HG03571 (cell line): ENCODE results near the gene SDSL.

Experiments used
- ATAC-seq: cut with Tn5 transposase; IDR thresholded peaks from one replicate; pipeline ENCODE4 v1.9.1; 2021; ENCODE audit not compliant: unreplicated experiment

Gene SDSL

DNA sequence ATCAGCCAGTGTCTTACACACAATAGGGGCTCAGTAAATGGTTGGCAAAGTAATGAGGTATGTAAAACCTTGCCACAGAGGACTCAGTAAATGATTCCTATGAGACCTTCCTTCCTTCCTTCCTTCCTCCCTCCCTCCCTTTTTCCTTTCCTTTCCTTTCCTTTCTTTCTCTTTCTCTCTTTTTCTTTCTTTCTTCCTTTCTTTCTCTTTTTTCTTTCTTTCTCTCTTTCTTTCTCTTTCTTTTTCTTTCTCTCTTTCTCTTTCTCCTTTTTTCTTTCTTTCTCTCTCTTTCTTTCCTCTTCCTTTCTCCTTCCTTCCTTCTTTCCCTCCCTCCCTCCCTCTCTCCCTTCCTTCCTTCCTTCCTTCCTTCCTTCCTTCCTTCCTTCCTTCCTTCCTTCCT lies 26.0 kb upstream of the SDSL start:
- no peak for ATAC-seq

DNA sequence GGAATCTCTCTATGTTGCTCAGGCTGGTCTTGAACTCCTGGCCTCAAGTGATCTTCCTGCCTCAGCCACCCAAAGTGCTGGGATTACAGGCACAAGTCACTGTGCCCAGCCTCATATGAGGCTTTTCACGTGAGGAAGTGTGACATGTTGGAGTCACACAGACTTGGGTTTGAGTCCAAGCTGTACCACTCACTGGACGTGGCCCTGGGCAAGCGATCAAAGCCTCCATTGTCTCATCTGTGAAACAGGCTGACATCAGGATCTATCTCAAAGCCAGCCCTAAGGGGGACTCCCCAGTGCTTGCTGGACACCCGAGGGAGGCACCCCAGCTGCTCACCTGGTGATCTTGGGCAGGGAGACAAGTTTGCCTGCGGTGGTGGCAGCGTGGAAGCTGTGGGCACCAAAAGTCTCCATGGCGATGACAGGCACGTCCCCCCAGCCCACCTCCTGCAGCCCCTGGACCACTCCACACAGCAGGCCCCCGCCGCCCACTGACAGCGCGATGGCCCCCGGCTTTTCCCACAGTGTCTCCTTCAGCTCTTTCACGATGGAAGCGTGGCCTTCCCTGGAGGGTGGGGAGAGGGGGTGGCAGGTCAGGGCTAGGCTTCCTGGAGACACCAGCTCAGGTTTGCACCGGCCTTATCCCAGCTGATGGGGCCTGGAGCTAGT lies 25.2 kb upstream of the SDSL start:
- no peak for ATAC-seq

DNA sequence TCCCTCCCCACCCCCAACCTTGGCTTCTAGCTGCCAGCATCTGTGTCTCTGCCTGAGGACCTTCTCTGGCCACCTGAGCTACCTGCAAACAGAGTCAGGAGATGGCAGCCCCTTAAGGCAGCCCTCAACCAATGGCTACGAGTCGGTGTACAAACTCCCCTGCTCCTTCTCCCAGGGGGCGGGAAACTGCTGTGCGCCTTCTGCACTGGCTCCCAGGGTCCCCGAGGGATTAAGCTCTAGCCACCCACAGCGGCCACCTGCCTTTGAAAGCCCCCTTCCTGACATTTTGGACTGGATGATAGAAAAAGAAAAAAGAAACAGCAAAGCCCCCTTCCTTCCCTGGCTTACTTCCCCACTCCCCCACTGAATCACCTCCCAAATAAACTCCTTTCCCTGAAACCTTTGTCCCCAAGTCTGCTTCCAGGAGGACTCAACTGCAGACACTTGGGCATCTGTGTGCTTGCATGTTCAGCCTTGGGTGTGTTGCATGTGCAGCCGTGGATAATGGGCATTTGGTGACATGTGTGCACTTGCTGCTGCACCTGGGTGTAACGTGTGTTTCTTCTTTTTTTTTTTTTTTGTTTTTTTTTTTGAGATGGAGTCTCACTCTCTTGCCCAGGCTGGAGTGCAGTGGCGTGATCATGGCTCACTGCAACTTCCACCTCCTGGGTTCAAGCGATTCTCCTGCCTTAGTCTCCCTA lies 24.5 kb upstream of the SDSL start:
- ATAC-seq: no peak

DNA sequence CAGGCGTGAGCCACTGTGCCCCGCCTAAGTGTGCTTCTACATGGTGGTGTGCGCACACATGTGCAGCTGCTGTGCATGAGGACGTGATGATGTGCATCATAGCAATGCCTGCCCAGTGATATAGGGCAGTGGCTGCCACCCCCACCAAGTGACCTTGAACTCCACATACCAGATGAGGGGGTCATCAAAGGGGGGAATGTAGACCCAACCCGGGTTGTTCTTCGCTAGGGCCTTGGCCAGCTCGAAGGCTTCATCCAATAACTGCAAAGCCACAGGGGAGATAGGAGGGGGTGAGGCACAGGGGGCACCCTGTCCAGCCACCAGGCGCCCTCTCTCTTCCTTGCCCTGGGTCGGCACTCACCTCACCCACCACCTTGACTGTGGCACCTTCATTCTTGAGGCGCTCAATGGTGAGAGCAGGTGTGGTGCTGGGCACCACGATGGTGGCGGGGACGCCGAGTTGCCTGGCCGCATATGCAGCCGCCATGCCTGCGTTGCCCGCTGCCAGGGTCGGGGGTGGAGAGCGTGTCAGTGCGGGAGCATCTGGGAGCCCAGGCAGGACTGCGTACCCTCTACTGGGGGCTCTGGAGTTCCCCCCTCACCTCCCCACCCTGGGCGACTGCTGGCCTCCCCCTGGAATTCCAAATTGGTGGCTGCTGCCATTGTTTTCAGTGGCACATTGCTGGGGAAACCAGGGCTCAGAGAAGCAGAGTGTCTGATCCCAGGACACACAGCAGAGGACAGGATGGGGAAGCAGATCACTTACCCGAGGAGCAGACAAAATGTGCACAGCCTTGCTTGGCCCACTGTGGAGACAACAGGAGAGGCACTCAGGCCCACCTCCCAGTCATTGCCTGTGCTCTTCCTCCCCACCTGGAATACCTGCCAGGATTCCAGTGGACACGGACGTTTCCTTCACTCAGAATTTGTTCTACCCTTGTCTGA lies 23.6 kb upstream of the SDSL start:
- ATAC-seq: no peak

DNA sequence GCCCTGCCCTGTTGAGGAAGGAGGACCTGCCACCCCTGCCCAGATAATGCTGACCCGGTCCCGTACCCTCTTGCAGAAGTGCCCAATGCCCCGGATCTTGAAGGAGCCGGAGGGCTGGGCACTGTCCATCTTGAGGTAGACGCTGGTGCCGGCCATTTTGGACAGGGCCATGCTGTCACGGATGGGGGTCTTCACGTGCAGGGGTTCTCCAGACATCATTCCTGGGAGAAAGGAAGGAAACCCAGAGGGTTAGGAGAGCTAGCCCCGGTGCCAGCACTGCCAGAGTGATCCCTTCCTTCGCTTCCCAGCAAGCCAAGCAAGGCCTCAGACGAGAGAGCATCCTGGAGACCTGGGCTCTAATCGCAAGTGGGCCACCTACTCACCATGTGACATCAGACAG lies 22.7 kb upstream of the SDSL start:
- ATAC-seq: no peak

DNA sequence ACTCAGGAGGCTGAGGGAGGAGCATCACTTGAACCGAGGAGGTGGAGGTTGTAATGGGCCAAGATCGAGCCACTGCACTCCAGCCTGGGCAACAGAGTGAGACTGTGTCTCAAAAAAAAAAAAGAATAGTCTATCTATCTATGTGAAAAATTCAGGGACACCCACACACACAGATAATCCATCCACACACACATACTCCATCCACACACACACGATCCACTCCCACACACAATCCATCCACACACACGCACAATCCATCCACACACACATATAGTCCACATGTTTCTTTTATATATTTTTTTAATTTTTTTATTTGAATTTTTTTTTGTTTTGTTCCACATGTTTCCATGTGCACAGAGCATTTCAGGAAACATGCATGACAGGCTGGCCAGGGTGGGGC lies 21.8 kb upstream of the SDSL start:
- no peak for ATAC-seq

DNA sequence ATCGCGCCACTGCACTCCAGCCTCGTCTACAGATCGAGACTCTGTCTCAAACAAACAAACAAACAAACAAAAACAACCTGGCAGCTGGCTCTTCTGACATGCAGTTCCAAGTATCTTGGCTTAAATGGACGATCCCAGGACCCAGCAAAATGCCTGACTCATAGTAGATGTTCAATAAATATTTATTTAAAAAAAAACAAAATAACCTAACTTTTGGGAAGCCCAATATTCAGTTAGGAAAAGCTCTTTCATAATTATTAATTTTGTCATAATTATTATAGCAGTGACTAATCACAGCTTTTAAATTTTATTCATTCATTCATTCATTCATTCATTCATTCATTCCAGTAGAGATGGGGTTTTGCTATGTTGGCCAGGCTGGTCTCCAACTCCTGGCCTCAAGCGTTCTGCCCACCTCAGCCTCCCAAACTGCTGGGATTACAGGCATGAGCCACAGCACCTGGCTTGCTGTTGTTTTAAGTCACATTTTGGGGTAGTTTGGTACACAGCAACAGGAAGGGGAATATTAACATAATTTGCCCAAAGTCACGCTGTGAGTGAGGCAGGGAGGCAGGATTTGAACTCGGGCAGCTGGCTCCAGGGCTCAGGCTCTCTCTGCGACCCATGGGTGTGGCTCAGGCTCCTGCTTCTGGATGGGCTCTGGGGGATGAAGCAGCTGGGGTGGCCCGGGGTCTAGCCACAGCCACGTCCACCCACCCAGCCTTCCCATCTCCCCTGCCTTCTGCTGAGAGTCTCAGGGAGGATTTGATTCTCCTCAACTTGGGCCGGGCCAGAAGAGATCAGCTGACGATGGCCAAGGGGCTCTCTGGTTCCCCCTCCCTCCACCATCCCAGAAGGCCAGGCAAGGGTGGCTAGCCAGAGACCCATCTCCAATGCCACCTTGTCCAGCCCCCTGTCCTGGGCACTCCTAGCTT lies 20.8 kb upstream of the SDSL start:
- ATAC-seq: no peak

DNA sequence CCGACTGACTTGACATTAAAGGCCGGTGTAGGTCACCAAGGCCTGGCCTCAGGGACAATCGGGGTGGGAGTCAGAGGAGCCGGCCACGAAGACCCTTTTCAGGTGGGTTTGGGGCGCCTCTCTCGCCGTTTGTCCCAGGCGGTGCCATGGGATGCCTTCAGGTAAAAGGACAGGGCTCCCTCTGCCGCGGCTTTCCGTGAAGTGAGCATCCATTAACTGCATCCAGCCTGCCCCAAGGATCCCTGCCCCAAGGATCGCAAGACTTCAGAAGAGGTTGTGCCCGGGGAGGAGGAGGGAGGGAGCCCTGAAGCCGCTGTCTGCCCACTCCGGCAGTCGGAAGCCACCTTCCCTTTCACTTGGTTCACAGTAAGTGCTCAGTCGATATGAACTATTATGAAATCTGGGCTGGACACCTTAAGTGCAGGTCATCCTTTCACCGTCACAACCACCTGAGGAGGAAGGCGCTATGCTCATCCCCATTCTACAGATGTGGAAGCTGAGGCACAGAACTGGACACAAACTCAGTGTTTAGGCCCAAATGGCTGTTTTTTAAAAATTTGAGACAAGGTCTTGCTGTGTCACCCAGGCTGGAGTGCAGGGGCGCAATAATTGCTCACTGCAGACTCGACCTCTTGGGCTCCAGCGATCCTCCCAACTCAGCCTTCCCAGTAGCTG lies 19.5 kb upstream of the SDSL start:
- ATAC-seq: no peak

DNA sequence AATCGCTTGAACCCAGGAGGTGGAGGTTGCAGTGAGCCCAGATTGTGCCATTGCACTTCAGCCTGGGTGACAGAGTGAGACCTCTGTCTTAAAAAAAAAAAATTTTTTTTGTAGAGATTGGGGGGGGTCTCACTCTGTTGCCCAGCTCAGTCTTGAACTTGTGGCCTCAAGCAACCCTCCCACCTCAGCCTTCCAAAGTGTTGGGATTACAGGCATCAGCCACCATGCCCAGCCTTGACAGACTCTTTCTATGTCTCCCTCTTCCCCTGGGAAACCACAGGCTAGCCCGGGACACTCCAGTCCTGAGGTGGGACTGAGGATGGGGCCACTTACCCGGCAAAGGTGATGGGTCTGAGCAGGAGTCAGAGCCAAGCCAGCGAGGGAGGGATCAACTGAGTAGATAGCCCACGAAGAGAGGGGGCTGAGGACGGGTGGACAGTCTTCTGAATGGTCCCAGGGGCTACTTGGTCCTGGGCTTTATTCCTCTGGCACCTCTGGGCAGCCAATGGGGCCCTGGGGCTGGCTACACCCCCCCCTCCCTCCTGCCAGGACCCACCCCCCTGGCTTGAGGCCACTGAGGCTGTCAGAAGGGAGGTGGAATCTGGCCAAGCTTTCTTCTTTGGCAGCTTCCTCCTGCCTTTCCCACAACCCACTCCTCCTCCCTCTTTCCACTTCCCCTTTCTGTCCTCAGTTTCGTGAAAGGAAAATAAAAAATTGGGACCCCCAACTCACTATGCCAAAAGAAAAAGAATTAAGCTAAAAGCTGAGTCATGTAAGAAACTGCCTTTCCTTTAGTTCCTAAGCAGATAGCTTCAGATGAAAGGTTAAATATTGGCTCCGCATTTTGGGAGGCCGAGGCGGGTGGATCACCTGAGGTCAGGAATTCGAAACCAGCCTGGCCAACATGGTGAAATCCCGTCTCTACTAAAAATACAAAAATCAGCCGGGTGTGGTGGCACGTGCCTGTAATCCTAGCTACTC lies 18.5 kb upstream of the SDSL start, which contains the start of gene SDS:
TSS of gene SDS (minus strand) at position 453 of the 981 bp plus-strand sequence. CDS start 4,179 bp downstream, outside the sequence.
- ATAC-seq: no peak

DNA sequence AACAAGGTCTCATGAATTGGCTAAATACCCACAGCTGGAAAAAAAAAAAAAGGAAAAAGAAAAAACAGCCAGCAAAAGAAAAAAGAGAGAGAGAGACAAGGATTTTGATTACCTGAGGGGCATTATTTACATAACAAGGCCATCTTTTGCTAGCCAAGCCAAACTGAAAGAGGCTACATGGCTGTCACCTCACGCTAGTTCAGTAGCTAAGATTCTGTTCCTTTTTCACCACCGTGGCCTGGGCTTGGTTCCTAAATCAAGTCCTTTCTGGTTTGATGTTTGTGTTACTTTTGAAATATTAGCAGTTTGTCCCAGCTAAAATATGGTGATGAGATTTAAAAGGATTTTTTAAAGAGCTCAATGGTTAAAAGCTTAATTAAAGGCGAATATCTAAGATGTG lies 16.5 kb upstream of the SDSL start:
- no peak for ATAC-seq

DNA sequence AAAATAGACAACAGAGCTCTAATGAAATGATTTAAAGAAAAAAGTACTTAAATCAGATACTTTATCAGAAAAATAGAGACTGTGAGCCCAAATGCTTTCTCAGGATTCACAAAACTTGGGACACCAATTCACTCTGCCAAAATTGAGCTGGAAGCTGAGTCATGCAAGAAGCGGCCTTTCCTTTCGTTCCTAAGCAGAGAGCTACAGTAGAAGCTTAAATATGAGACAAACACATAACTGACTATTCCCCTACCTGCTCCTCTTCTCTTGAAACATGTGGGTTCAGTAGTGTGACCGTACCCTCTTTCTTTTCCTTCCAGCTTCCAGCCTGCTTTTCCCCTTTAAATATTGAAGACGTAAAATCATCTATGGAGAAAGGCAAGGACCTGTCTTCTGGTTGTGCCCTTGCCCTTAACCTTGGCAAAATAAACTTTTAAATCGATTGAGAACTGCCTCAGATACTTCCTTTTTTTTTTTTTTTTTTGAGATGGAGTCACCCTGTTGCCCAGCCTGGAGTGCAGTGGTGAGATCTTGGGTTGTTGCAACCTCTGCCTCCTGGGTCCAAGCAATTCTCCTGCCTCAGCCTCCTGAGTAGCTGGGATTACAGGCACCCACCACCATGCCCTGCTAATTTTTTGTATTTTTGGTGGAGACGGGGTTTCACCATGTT lies 14.1 kb upstream of the SDSL start:
- ATAC-seq: no peak

DNA sequence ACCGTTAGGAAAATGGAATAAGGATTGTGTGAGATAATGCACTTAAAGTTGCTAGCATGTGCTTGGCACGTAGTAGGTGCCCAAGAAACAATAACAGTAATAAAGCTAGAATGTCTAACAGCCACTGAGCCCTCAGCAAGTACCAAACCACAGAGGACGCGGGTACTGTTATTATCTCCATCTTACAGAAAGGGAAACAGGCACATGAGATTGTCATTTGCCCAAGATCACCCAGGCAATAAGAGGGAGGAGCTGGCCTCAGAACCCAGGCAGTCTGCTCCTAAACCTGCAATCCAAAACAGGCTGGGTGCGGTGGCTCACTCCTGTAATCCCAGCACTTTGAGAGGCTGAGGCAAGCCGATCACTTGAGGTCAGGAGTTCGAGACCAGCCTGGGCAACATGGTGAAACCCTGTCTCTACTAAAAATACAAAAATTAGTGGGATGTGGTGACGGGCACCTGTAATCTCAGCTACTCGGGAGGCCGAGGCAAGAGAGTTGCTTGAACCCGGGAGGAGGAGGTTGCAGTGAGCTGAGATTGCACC lies 13.4 kb upstream of the SDSL start:
- ATAC-seq: no peak

DNA sequence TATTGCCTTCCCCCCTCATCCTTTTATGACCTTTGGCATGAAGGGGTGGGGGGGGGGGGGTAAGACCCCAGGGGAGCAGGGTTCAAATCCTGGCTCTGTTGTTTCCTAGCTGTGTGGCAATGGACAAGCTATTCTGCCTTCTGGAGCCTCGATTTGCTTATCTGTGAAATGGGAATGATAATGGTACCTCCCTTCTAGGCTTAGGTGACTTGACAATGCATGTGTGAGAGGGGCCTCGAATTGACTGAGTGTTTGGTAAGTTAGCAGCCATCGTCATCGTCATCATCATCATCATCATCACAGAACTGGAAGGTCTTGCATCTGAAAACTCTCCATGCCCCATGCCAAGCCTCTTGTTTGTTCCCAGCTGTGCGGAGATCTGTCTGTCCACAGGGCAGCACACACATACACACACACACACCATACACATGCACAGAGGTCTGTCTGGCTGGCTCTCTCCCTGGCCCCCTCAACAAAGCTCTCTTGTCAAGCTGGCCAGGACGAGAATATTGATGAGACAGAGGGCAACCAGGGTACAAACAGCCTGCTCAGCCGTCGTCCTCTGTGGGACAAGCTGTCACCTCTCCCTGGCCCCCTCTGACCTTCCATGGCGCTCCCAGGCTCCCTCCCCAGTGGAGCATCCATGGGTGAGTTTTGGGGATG lies 12.6 kb upstream of the SDSL start:
- ATAC-seq: no peak

DNA sequence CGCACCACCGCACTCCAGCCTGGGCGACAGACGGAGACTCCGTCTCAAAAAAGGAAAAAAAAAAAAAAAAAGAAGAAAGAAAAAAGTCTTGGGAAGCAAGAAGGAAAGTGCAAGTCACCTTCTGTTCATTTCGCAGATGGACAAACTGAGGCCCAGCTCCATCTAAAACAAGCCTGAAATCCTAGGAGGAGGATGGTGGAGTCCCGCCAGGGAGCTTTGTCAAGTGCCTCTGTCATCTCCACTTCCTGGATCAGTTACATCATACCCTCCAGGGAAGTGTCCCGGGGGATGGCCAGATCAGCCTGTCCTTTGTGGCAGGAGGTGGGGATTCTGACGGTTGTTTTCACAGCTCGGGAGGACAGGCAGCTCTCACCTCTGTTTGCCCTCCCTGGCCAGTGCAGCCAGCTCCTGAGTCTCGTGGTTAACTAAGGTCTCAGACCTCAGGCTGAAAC lies 8.7 kb upstream of the SDSL start:
- ATAC-seq: no peak

DNA sequence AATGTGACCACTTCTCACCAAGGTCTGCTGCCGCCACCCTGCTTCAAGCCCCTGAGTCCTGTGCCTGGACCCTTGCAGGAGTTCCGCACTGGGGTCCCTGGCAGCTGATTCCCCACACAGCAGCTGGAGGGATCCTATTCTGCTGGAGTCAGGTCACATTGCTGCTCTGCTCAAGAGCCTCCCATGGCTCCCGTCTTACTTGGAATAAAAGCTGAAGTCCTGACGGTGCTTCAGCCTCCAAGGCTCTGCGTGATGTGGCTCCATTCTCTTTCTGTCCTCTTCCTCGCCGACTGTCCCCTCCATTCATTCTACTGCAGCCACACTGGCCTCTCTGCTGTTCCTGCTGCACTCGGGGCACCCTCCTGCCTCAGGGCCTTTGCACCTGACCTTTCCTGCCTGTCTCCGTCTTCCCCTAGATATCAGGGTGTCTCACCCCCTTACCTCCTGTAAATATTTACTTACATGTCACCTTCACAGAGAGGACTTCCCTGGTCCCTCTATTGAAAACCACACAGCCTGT lies 7.6 kb upstream of the SDSL start:
- ATAC-seq: no peak

DNA sequence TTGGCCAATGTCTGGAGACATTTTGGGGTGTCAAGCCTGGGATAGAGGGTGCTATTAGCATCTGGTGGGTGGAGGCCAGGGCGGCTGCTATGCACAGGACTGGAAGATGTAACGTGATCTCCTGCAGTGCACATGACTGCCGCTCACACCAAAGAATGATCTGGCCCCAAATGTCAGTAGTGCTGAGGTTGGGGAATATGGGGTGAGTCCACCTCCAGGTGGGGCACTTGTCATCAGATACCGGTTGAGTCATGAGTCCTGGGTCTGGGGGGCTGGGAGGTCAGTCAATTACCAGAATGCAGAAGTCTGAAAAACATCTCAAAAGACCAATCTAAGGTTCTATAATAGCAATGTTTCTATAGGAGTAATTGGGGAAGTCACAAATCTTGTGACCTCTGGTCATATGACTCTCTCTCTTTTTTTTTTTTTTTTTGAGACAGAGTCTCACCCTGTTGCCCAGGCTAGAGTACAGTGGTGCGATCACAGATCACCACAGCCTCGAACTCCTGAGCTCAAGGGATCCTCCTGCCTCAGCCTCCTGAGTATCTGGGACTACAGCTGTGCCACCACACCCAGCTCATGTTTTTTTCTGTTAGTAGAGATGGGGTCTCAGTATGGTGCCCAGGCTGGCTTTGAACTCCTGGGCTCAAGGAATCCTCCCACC lies 6.0 kb upstream of the SDSL start:
- no peak for ATAC-seq
